HFFc6 (cell line): Measurements from ENCODE around the gene TAS1R3. TPM values are rescaled to one million over a fixed set of nuclear protein-coding genes. Genes with fewer than 3 reads are reported as not detected.
A peak's percentile ranks its signal among the peaks of the same experiment; 100 is the strongest.

Experiments used
- DNase-seq: peaks from one replicate; pipeline ENCODE4 v3.0.0-alpha.2; 2018
- H3K27ac Mint-ChIP-seq: 2 replicates; pipeline ENCODE4 v1.8.0; 2020; ENCODE audit warnings: mild to moderate bottlenecking, mixed read lengths
- H3K27me3 Mint-ChIP-seq: 2 replicates; pipeline ENCODE4 v1.8.0; 2021; ENCODE audit warnings: mild to moderate bottlenecking, moderate library complexity, mixed read lengths; ENCODE audit not compliant: insufficient read depth
- H3K36me3 Mint-ChIP-seq: 2 replicates; pipeline ENCODE4 v1.8.0; 2021; ENCODE audit warnings: low read depth, mixed read lengths
- H3K4me1 Mint-ChIP-seq: 2 replicates; pipeline ENCODE4 v1.8.0; 2020; ENCODE audit warnings: low read depth, mixed read lengths
- H3K4me3 Mint-ChIP-seq: 2 replicates; pipeline ENCODE4 v1.8.0; 2020; ENCODE audit warnings: mild to moderate bottlenecking, moderate library complexity, mixed read lengths
- H3K9me3 Mint-ChIP-seq: 2 replicates; pipeline ENCODE4 v1.8.0; 2020; ENCODE audit warnings: mild to moderate bottlenecking, mixed read lengths
- total RNA-seq, 6 experiments: library from RNA; stranded (reverse); fragmentation: NEBNext Ultra II Directional; extraction: Animal tissue kit (Norgen Biotek cat#: 25700); gene quantifications; 2 replicates in 1 of 6; 3 replicates in 5 of 6; pipeline ENCODE4 v1.2.3, GENCODE V29; 2021
- TF ChIP-seq, protein P1 (sequence below): fragments of 200-600 bp; sonication (generic); IDR thresholded peaks from 2 replicates; pipeline ENCODE4 v1.5.0; 2021; ENCODE audit warnings: antibody characterized with exemption, mild to moderate bottlenecking

Gene TAS1R3
- total RNA-seq, 6 experiments from 2014 or later = 0.07 to 0.20 (median 0.13) TPM

DNA sequence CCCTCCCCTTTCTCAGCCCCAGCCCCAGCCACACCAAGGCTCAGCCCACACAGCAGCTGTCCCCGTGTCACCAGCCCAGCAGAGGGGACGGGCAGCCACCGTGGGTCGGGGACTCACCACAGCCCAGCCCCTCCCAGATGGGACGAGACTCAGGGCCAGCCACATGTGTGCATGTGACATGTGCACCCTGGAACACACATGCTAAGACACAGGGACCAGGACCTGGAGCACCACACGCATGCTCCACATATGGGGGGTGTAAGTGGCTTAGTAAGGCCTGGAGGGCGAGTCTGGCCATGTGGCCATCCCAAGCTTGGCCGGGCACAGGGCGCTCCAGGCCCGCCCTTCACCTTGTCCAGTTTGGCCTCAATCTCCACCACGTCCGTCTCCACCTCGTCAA lies 27.3 kb upstream of the TAS1R3 start:
- peaks cover 26% of the 10 kb centered on the region for H3K4me1 Mint-ChIP-seq
- no peaks in the 10 kb centered on the region for H3K36me3 Mint-ChIP-seq
- TF ChIP-seq, protein P1, sequence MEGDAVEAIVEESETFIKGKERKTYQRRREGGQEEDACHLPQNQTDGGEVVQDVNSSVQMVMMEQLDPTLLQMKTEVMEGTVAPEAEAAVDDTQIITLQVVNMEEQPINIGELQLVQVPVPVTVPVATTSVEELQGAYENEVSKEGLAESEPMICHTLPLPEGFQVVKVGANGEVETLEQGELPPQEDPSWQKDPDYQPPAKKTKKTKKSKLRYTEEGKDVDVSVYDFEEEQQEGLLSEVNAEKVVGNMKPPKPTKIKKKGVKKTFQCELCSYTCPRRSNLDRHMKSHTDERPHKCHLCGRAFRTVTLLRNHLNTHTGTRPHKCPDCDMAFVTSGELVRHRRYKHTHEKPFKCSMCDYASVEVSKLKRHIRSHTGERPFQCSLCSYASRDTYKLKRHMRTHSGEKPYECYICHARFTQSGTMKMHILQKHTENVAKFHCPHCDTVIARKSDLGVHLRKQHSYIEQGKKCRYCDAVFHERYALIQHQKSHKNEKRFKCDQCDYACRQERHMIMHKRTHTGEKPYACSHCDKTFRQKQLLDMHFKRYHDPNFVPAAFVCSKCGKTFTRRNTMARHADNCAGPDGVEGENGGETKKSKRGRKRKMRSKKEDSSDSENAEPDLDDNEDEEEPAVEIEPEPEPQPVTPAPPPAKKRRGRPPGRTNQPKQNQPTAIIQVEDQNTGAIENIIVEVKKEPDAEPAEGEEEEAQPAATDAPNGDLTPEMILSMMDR = no peak
- H3K4me3 Mint-ChIP-seq = no peak overlapping the region
- H3K27ac Mint-ChIP-seq = 0 out of 2 replicates have a peak overlapping the region, but pooled peaks have one; percentile 7
- H3K9me3 Mint-ChIP-seq = no peaks in the 10 kb centered on the region
- H3K27me3 Mint-ChIP-seq = peaks cover 3% of the 10 kb centered on the region
- DNase-seq = no peak

DNA sequence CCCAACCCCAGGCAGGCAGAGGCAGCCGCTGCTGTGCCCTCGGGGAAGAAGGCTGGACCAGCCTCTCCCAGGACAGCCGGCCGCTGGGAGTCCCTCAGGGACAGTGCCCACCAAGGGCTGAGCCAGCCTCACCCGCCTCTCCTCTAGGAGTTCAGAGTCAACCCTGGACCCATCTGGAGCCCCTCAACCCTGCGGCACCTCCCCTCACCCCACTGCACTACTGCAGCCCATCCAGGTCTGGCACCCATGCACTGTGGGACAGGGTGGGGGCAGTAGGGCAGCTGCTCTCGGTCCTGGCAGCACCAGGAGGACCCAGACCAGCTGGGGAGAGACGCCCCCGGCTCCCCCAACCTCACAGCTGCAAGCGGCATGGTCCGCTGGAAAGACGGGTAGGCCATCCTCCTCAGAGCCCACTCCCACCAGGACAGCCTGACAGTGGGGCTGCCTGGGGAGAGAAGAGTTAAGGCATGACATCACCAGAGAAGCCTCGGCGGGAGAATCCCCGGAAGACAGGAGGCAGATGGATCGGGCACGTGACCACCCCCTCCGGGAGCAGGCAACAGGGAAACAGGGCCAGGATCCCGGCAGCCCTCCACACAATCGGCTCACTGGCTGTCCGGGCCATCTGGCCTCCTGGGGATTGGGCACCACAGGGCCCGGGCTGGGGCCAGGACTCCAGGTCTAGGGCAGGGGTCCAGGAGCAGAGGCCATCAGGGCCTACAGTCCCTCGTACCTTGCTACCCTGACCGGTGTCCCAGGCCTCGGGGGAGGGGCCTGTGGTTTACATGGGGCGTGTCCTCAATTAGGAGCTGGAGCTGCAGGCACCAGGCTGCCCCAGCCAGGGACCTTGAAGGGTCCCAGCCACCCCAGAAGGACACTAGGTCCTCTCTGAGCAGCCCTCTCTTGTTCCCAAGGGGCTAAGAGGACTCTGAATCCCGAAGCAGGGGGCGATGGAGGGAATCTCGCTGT lies 26.5 kb upstream of the TAS1R3 start:
- Mint-ChIP-seq H3K9me3 (no peaks in the 10 kb centered on the region), H3K27ac (peak overlapping the region; percentile 87), H3K36me3 (no peaks in the 10 kb centered on the region), H3K4me3 (peak overlapping the region; percentile 94), H3K4me1 (peaks cover 26% of the 10 kb centered on the region), H3K27me3 (peaks cover 3% of the 10 kb centered on the region)
- DNase-seq = peak; percentile 74
- TF ChIP-seq, protein P1 = 0 out of 2 replicates have a peak, but pooled peaks have one; percentile 9

DNA sequence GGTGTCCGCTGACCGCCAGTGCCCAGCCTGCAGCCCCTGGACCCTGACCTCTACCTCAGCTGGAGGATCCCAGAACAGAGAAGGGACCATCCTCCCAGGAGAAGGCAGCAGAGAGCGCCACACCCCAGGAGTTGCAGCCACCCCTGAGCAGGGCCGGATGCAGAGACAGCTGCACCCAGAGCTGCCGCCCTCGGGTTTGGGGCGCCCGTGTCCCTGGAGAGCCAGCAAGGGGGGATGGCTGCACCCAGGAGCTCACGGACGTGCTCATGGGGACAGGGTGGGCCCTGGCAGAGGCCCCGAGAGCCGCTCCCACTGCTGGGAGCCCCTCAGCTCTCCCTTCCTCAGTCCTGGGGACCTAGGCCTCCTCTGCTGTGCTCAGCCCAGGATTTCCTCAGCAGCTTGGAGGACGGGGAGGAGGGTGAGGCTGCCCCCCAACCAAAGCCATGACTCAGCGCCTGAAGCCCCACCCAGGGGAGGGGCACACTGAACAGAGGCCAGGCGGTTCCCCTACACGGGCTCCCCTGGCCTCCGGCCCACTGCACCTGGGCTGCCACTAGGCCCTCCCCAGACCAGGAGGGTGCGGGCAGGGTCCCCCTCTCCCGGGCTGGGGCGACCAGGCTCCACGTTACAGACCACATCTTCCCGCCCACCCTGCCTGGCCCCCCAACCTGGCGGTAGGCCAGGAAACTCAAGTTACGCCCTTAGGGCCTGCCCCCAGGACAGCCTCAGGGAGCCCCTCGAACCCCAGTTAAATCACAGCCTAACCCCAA lies 25.6 kb upstream of the TAS1R3 start:
- H3K27ac Mint-ChIP-seq = peak overlapping the region; percentile 87
- TF ChIP-seq, protein P1 = peak; percentile 31; the same call in 1 of the 2 replicates
- H3K36me3 Mint-ChIP-seq = no peaks in the 10 kb centered on the region
- peaks cover 1% of the 10 kb centered on the region for H3K27me3 Mint-ChIP-seq
- peaks cover 26% of the 10 kb centered on the region for H3K4me1 Mint-ChIP-seq
- H3K9me3 Mint-ChIP-seq = no peaks in the 10 kb centered on the region
- H3K4me3 Mint-ChIP-seq = peak overlapping the region; percentile 94
- peak; percentile 62 for DNase-seq

DNA sequence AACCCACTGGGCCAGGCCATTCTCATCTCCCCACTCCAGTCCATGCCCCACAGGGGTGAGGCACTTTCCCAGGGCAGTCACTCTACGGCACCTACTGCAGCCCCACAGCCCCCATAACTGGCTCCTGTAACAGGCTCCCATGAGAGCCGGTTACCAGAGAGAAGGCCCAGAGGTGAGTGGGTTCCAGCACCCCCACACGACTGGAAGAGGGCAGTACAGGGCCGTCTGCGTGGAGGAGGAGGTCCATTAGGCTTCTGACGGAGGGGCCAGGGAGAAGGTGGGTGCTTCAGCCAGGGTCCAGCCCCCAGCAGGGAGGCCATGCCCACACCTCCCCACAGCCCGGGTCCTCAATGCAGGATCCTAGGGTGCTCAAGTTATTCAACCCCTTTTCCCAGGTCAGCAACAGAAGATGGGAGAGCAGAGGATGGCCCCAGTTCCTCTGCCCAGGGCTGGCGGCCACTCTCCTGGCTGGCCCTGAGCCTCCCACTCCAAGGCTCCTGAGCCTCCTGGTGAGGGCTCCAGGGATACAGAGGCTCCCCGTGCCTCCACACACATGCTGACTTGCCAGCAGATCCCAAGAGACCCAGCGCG lies 24.9 kb upstream of the TAS1R3 start:
- Mint-ChIP-seq H3K4me3 (peak overlapping the region; percentile 94), H3K36me3 (no peaks in the 10 kb centered on the region), H3K27me3 (peaks cover 1% of the 10 kb centered on the region), H3K27ac (peak overlapping the region; percentile 87), H3K9me3 (no peaks in the 10 kb centered on the region), H3K4me1 (peaks cover 26% of the 10 kb centered on the region)
- no peak for DNase-seq
- TF ChIP-seq, protein P1 = peak; percentile 29; the same call in 1 of the 2 replicates

DNA sequence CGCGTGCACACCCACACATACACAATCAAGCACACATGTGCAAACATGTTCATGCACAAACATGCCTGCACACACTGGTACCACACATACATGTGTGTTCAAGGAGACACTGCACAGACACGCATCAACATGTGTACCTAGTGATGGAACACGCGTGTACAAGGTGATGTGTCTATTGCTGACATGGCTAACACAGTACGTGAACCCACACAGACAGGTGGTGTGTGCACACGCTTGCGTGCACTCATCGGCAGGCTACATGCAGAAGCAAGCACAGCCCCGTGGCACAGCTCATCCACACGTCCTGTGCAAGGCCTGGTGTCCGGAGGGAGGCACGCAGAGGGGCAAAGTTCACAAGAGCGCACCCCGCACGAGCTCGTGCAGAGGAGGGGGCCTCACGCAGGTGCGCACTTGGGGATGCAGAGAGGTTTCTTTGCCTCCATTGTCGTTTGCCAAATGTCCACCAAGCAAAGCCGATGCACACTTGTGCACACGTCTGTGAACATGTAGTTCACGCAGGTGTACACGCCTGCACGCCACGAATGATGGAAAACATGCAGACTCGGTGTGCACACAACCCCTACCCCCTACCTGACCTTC lies 24.3 kb upstream of the TAS1R3 start:
- Mint-ChIP-seq H3K27me3 (peaks cover 1% of the 10 kb centered on the region), H3K36me3 (no peaks in the 10 kb centered on the region), H3K27ac (peak overlapping the region; percentile 87), H3K9me3 (no peaks in the 10 kb centered on the region), H3K4me3 (peak overlapping the region; percentile 94), H3K4me1 (peaks cover 26% of the 10 kb centered on the region)
- no peak for DNase-seq
- TF ChIP-seq, protein P1 = no peak
